Activated gamma-delta T cell treated with Interleukin-2 at 50 U/mL for 16 hours (primary cell): Measurements from ENCODE around the gene BAIAP2.
"Not testable (repeated sequence)": the region's sequence is repeated elsewhere in the genome, so short reads cannot be mapped to it uniquely, and the experiment has no call there.

Source experiments
- DNase-seq: peaks from one replicate; pipeline ENCODE4 v3.0.0-alpha.2; 2020

Gene BAIAP2

DNA sequence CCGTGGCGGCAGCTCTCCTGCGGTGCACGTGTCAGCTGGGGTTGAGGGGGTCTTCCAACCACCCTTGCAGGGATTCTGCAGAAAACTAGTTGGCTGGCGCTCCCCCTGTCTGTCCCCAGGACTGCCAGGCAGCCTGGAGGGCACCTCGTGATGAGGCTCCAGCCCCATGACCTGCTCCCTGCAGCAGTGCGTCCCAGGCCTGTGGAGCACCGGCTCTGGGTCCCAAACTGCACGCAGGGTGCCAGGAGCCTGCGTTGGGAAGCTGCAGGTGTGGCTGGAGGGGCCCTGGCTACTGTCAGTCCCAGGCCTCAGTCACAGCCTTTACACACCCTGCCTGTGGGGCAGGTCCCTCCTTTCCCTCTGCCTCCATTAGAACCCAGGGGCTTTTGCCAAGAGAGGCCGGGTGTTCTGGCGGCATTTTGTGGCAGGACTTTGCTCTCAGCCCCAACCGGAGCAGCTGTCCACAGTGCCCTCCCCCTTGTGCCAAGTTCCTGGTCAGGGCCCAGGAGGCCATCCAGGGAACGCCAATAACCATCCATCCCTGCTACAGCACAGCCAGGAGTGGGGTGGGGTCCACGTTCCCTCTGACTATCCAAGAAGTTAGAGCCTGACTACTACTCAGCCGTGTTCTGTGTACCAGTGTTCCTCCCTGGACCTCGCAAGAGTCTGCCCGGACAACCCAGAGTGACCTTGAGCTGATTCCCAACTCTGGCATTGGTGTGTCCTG lies 34.2 kb upstream of the BAIAP2 start:
- no peak for DNase-seq

GRCh38 chr17:81002013-81002384 lies 33.0 kb upstream of the BAIAP2 start:
- DNase-seq = no peak

DNA sequence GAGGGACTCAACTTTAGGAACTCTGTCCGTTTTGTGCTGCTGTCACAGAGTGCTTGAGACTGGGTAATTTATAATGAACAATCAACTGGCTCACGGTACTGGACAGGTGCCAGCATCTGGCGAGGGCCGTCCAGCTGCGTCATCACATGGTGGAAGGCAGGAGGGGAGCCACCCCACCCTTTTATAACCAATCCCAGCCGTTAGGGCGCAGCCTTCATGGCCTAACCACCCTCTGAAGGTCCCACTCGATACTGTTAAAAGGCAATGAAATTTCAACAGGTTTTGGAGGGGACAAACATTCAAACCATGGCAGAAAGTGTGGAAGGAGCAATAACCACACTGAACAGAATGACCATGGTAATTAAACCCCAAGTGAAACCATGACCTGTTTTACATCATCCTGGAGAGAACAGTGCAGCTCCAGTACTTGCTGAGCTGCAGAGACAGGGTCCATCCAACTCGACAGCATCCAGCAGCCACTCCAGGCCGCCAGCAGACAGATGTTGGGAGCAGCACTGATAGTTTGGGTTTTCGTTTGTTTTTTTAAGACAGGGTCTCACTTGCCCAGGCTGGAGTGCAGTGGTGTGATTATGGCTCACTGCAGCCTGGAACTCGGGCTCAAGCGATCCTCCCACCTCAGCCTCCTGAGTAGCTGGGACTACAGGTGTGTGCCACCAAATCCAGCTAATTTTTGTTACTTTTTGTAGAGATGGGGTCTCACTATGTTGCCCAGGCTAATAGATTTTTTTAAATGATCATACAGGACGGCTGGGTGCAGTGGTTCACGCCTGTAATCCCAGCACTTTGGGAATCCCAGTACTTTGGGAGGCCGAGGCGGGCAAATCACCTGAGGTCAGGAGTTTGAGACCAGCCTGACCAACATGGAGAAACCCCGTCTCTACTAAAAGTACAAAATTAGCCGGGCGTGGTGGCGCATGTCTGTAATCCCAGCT lies 32.3 kb upstream of the BAIAP2 start:
- DNase-seq = no peak

DNA sequence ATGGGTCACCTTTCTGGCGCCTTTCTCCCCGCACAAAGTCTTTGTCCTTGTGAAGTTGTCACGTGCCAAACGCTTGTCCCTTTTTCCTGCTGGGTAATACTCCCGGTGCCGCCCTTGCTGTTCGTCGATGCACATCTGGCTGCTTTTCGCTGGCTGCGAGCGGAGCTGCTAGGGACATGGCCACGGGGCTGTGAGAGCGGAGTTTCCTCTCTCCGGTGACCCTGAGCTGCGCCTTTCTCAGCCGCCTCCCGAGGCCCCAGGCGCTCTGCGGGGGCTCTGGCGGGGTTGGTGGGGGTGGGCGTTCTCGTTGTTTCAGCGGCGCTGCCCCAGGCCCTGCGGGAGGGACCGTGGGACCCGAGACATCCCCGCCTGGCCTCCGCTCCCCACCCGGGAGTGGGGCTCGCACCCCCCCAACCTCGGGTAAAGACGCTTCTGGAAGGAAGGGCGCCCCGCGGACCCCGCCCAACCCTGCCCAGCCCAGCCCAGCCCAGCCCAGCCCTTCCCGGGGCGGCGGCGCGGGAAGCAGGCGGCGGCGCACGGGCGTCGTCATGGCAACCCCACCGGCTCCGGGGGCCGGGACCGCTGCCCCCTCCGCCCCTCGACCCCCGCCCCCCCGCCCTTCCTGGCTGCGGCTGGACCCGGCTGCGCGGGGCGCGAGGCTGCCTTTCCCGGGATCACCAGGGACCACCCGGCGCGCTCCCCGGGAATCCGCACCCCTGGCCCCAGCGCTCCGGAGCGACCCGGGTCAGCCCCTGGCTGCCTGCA lies 31.1 kb upstream of the BAIAP2 start:
- no peak for DNase-seq

GRCh38 chr17:81006891-81007290 lies 28.1 kb upstream of the BAIAP2 start:
- no peak for DNase-seq

DNA sequence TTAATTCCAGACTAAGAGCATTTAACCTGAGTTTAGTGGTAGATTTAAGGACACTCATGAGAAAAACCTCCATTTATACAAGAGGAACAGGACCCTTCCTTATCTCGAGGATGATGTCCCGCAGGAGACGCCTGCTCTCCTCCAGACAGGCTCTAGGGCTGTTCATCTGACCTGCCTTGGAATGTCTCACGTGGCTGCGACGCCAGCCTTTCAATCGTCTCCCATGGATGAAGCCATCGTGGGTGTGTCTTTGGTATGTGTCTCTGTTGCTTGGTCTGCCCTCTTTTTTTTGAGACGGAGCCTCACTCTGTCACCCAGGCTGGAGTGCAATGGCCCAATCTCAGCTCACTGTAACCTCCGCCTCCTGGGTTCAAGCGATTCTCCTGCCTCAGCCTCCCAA lies 26.8 kb upstream of the BAIAP2 start:
- DNase-seq = no peak

- no peak for DNase-seq
Measured at GRCh38 chr17:81009136-81009535, 25.8 kb upstream of the BAIAP2 start.

- DNase-seq = no peak
Measured at GRCh38 chr17:81010935-81011334, 24.0 kb upstream of the BAIAP2 start.

DNA sequence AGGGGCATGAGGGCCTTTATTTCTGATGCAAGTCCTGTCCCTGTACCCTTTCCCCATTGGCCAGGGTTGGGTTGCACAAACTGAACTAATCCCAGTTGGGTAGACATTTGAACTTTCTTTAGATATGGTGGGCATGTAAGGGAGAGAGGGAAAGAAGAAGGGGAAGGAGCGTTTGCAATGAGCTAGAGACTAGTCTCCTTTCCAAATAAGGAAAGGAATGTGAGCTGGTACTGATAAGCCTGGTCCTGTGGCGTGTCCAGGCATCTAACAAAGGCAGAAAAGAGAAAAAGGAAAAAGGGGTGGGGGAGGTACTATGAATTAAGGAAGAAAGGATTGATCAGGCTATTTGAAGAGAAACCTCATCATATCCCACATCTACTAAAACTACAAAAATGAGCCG lies 23.0 kb upstream of the BAIAP2 start:
- DNase-seq = no peak

DNA sequence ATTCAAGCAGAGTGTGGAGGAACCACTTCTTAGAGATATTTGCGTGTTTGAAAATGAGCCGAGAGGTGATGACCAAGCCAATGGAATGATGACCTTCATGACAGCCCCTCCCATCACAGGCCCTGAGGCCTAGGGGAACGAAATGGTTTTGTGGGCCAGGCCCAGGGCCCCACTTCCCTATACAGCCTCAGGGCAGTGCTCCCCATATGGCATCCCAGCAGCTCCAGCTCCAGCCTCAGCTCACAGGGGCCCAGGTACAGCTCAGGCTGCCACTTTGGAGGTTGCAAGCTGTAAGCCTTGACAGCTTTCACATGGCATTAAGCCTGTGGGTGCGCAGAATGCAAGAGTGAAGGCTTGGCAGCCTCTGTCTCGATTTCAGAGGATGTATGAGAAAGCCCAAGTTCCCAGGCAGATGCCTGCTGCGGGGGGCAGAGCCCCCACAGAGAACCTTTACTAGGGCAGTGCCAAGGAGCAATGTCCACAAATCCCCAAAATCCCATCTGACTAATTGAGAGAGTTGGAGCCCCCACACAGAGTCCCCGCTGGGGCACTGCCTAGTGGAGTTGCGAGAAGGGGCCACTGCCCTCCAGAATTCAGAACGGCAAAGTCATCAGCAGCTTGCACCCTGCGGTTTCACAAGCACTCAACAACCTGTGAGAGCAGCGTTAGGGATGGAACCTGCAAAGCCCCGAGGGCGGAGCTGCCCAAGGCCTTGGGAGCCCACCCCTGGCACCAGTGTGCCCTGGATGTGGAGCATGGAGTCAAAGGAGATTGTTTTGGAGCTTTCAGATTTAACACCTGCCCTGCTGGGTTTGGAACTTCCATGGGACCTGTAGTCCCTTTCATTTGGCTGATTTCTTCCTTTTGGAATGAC lies 22.1 kb upstream of the BAIAP2 start:
- no peak for DNase-seq

- DNase-seq = no peak
Measured at GRCh38 chr17:81013642-81014041, 21.3 kb upstream of the BAIAP2 start.

DNA sequence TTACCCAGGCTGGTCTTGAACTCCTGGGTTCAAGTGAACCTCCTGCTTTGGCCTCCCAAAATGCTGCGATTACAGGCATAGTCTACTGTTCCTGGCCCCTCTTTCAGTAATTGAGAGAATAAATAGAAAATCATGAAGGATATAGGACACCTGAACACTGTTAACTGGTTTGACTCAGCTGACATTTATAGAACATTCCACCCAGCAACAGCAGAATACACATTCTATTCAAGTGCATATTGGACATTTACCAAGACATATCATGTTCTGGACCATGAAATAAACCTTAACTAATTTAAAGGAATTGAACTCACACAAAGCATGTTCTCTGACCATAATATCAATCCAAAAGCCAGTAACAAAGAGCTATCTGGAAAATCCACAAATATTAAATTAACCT lies 19.8 kb upstream of the BAIAP2 start:
- no peak for DNase-seq

DNA sequence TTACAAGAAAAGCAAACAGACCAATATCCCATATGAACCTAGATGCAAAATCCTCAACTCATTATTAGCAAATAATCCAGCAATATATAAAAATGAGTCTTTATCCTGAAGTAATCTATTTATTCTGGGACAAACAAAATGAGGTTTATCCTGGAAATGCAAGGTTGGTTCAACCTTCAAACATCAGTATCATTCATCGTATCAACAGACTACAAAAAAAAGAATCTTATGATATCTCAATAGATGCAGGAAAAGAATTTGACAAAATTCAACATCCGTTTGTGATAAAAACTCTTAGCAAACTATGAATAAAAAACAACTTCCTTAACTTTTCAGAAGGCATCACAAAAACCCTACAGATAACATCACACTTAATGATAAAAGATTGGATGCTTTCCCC lies 18.4 kb upstream of the BAIAP2 start:
- no peak for DNase-seq

DNA sequence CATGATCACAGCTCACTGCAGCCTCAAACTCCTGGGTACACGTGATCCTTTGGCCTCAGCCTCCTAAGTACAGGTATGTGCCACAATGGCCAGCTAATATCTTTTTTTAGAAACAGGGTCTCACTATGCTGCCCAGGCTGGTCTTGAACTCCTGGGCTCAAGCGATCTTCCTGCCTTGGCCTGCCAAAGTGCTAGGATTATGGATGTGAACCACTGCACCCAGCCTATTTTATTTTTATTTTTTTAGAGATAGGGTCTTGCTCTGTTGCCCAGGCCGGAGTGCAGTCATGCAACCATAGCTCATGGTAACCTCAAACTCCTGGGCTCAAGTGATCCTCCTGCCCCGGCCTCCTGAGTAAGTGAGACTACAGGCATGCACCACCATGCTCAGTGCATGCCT lies 17.6 kb upstream of the BAIAP2 start:
- DNase-seq = not testable (repeated sequence)

GRCh38 chr17:81018044-81018802 lies 16.7 kb upstream of the BAIAP2 start:
- DNase-seq = peak; percentile 33

DNA sequence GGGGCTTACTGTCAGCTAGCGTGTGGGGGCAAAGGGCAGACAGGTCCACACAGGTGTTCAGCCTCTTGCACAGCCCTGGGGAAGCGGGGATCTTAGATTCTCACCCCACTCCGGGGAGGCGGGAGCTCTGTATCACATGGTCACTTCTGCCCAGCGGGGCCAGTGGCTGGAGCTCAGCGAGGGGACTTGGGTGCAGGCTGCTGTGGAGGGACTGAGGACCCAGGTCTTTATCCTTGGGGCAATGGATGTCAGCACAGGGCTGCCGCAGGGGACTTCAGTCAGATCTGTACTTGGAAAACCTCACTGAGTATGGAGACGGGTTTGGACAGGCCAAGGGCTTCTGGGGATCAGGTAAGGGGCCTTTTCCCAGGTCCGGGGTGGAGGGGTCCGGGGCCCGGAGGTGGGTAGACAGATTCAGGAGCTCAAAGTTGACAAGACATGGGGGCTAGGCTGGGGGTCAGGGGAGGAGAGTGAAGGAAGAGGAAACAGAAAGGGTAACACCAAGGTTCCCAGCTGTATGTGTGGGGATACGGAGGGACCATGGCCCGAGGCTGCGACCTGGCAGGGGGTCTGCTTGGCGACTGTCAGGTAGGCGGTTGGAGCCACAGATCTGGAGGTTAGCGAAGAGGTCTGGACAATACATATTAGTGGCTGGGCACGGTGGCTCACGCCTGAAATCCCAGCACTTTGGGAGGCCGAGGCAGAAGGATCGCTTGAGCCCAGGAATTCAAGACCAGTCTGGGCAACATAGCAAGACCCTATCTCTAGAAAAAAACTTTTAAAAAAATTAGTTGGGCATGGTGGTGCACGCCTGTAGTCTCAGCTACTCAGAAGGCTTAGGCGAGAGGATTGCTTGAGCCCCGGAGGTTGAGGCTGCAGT lies 15.1 kb upstream of the BAIAP2 start:
- no peak for DNase-seq

DNA sequence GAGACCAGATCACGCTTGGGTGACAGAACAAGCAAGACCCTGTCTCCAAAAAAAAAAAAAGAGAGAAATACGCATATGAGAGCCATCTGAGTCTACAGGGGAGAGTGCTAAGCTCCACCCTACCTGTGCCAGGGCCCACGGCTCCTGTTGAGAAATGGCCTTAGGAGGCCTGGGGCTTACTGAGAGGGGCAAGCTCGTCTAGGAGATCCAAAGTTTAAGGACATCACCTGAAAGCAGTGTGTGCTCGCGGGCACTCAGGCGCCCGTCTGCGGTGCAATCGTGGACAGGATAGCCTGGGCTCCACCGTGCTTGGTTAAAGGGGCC lies 14.5 kb upstream of the BAIAP2 start:
- no peak for DNase-seq

GRCh38 chr17:81020767-81021497 lies 14.0 kb upstream of the BAIAP2 start:
- DNase-seq = no peak

- DNase-seq = no peak
Measured at GRCh38 chr17:81021531-81022343, 13.2 kb upstream of the BAIAP2 start.
